Neural cell (in vitro differentiated cells): ENCODE data around the gene ATF5. TPM values are rescaled to one million over a fixed set of nuclear protein-coding genes. Genes with fewer than 3 reads are reported as not detected.

Experiments
- H2AFZ ChIP-seq: fragments of 200-600, 300-800 bp; sonication (generic), shearing (Covaris generic); 2 replicates; pipeline ENCODE4 v1.6.0; 2014; ENCODE audit warnings: low read depth, mild to moderate bottlenecking, antibody characterized with exemption, low read length, moderate library complexity
- H3F3A ChIP-seq: fragments of 200-600 bp; shearing (Covaris generic); 2 replicates; pipeline ENCODE4 v1.6.1; 2016; ENCODE audit warnings: mild to moderate bottlenecking, moderate library complexity, mixed read lengths, antibody characterized with exemption, low read length; ENCODE audit not compliant: insufficient read depth, poor library complexity, severe bottlenecking
- H3K27ac ChIP-seq: fragments of 200-600, 300-800 bp; sonication (generic), shearing (Covaris generic); 2 replicates; pipeline ENCODE4 v1.5.1; 2014; ENCODE audit warnings: mild to moderate bottlenecking, low read length, moderate library complexity
- H3K27me3 ChIP-seq: fragments of 300-800, 200-600 bp; sonication (generic), shearing (Covaris generic); 2 replicates; pipeline ENCODE4 v1.6.0; 2014; ENCODE audit warnings: mild to moderate bottlenecking, low read depth, low read length, moderate library complexity; ENCODE audit not compliant: insufficient read depth
- H3K36me3 ChIP-seq: fragments of 300-800, 200-600 bp; sonication (generic), shearing (Covaris generic); 2 replicates; pipeline ENCODE4 v1.5.1; 2014; ENCODE audit warnings: mild to moderate bottlenecking, antibody characterized with exemption, low read length, moderate library complexity; ENCODE audit not compliant: insufficient read depth
- H3K4me2 ChIP-seq: fragments of 300-800, 200-600 bp; sonication (generic), shearing (Covaris generic); 2 replicates; pipeline ENCODE4 v1.6.0; 2014; ENCODE audit warnings: mild to moderate bottlenecking, low read length
- H3K4me3 ChIP-seq: fragments of 300-800, 200-600 bp; sonication (generic), shearing (Covaris generic); 2 replicates; pipeline ENCODE4 v1.5.1; 2014; ENCODE audit warnings: mild to moderate bottlenecking, low read length, moderate library complexity
- H3K79me2 ChIP-seq: fragments of 200-600 bp; shearing (Covaris generic); replicated peaks from 2 replicates; pipeline ENCODE4 v1.6.0; 2014; ENCODE audit warnings: mild to moderate bottlenecking, low read length, moderate library complexity; ENCODE audit not compliant: insufficient read depth
- H3K9ac ChIP-seq: fragments of 300-800, 200-600 bp; sonication (generic), shearing (Covaris generic); 2 replicates; pipeline ENCODE4 v1.6.1; 2016; ENCODE audit warnings: mild to moderate bottlenecking, low read length, mixed read lengths
- H3K9me2 ChIP-seq: fragments of 200-600 bp; shearing (Covaris generic); 2 replicates; pipeline ENCODE4 v1.6.1; 2016; ENCODE audit warnings: mild to moderate bottlenecking, low read length, mixed read lengths; ENCODE audit not compliant: insufficient read depth
- H3K9me3 ChIP-seq: fragments of 200-600, 300-800 bp; sonication (generic), shearing (Covaris generic); 2 replicates; pipeline ENCODE4 v1.6.1; 2016; ENCODE audit warnings: mild to moderate bottlenecking, mixed run types, low read length, moderate library complexity, mixed read lengths
- H4K20me1 ChIP-seq: fragments of 200-600 bp; shearing (Covaris generic); 2 replicates; pipeline ENCODE4 v1.6.1; 2016; ENCODE audit warnings: mild to moderate bottlenecking, mixed run types; ENCODE audit not compliant: insufficient read depth
- CTCF ChIP-seq: fragments of 450-650 bp; IDR thresholded peaks from 2 replicates; pipeline ENCODE4 v1.5.1; 2014; ENCODE audit warnings: antibody characterized with exemption, mild to moderate bottlenecking, moderate library complexity; ENCODE audit not compliant: poor library complexity, severe bottlenecking
- EP300 ChIP-seq: fragments of 450-650 bp; conservative IDR thresholded peaks from 2 replicates; pipeline ENCODE4 v1.6.1; 2014; ENCODE audit warnings: antibody characterized with exemption, mild to moderate bottlenecking, moderate library complexity; ENCODE audit not compliant: poor library complexity, severe bottlenecking
- EZH2 ChIP-seq: fragments of 200-600, 300-800 bp; shearing (Covaris generic), sonication (generic); IDR thresholded peaks from 2 replicates; pipeline ENCODE4 v1.6.1; 2014; ENCODE audit warnings: antibody characterized with exemption, low read length, borderline replicate concordance, mild to moderate bottlenecking; ENCODE audit not compliant: insufficient read depth, poor library complexity, severe bottlenecking
- MXI1 ChIP-seq: fragments of 450-650 bp; conservative IDR thresholded peaks from 2 replicates; pipeline ENCODE4 v1.6.1; 2014; ENCODE audit warnings: antibody characterized with exemption, mild to moderate bottlenecking; ENCODE audit not compliant: poor library complexity, severe bottlenecking
- POLR2AphosphoS5 ChIP-seq: IDR thresholded peaks from 2 replicates; pipeline ENCODE4 v1.6.1; 2012
- RAD21 ChIP-seq: fragments of 450-650 bp; conservative IDR thresholded peaks from 2 replicates; pipeline ENCODE4 v1.6.1; 2014; ENCODE audit warnings: antibody characterized with exemption, mild to moderate bottlenecking, moderate library complexity
- SMC3 ChIP-seq: fragments of 450-650 bp; conservative IDR thresholded peaks from 2 replicates; pipeline ENCODE4 v1.6.1; 2014; ENCODE audit warnings: antibody characterized with exemption, mild to moderate bottlenecking, moderate library complexity; ENCODE audit not compliant: poor library complexity
- TAF1 ChIP-seq: IDR thresholded peaks from 2 replicates; pipeline ENCODE4 v1.6.1; 2012; ENCODE audit warnings: low read depth
- polyA plus RNA-seq: library from polyadenylated mRNA; depleted of rRNA; stranded (reverse); fragments of >200 nt; gene quantifications from 2 replicates; pipeline ENCODE4 v1.2.3, GENCODE V29; 2014
- TF ChIP-seq, protein P1 (sequence below): IDR thresholded peaks from 2 replicates; pipeline ENCODE4 v1.6.1; 2012; ENCODE audit warnings: borderline replicate concordance

Gene ATF5
- polyA plus RNA-seq, 1 donor from 2014 or later, result 16.1 TPM

- Histone ChIP-seq H3K4me2 (no peak overlapping the region), H3F3A (no peaks in the 10 kb centered on the region), H3K79me2 (no peaks in the 10 kb centered on the region), H3K4me3 (no peak overlapping the region), H3K9me2 (no peaks in the 10 kb centered on the region), H3K9ac (no peak overlapping the region), H3K9me3 (no peaks in the 10 kb centered on the region), H3K36me3 (no peaks in the 10 kb centered on the region), H4K20me1 (no peaks in the 10 kb centered on the region), H3K27me3 (no peaks in the 10 kb centered on the region), H2AFZ (no peak overlapping the region), H3K27ac (no peak overlapping the region)
- TF ChIP-seq CTCF (no peak), SMC3 (no peak), MXI1 (no peak), EZH2 (no peak), POLR2AphosphoS5 (no peak), EP300 (no peak), TAF1 (no peak), RAD21 (no peak)
- TF ChIP-seq, protein P1, sequence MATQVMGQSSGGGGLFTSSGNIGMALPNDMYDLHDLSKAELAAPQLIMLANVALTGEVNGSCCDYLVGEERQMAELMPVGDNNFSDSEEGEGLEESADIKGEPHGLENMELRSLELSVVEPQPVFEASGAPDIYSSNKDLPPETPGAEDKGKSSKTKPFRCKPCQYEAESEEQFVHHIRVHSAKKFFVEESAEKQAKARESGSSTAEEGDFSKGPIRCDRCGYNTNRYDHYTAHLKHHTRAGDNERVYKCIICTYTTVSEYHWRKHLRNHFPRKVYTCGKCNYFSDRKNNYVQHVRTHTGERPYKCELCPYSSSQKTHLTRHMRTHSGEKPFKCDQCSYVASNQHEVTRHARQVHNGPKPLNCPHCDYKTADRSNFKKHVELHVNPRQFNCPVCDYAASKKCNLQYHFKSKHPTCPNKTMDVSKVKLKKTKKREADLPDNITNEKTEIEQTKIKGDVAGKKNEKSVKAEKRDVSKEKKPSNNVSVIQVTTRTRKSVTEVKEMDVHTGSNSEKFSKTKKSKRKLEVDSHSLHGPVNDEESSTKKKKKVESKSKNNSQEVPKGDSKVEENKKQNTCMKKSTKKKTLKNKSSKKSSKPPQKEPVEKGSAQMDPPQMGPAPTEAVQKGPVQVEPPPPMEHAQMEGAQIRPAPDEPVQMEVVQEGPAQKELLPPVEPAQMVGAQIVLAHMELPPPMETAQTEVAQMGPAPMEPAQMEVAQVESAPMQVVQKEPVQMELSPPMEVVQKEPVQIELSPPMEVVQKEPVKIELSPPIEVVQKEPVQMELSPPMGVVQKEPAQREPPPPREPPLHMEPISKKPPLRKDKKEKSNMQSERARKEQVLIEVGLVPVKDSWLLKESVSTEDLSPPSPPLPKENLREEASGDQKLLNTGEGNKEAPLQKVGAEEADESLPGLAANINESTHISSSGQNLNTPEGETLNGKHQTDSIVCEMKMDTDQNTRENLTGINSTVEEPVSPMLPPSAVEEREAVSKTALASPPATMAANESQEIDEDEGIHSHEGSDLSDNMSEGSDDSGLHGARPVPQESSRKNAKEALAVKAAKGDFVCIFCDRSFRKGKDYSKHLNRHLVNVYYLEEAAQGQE, result no peak
Measured at GRCh38 chr19:49952906-49953305, 23.9 kb downstream of the ATF5 start.

DNA sequence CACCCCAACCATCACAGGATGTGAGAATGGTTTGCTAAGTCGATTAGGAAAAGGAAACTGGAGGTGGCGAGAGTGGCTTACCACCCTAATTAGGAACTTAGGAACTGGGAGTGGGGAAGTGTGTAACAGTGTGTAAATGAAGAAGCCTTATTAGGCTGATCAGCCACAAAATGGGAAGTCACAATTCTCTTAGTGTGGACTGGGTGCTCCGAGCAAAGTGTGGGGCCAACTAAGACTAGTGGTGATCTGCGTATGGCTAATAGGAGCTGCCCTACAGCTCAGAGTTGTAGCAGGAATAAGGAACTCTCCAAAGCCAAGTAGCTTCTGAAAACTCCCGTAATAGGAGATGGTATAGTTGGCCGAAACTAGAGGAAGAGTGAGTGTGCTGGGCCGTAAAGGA is 24.4 kb downstream of the ATF5 start:
- H3K27ac ChIP-seq, result no peak overlapping the region
- H3K4me3 ChIP-seq, result no peak overlapping the region
- no peaks in the 10 kb centered on the region for H3K36me3 ChIP-seq
- H4K20me1 ChIP-seq, result no peaks in the 10 kb centered on the region
- TF ChIP-seq CTCF (no peak), TAF1 (no peak), RAD21 (no peak), POLR2AphosphoS5 (no peak), MXI1 (no peak)
- TF ChIP-seq, protein P1, result no peak
- H3K79me2 ChIP-seq, result no peaks in the 10 kb centered on the region
- H3K27me3 ChIP-seq, result no peaks in the 10 kb centered on the region
- H2AFZ ChIP-seq, result no peak overlapping the region
- H3K9me2 ChIP-seq, result no peaks in the 10 kb centered on the region
- no peak overlapping the region for H3K4me2 ChIP-seq
- H3F3A ChIP-seq, result no peaks in the 10 kb centered on the region
- no peaks in the 10 kb centered on the region for H3K9me3 ChIP-seq
- no peak overlapping the region for H3K9ac ChIP-seq
